Measurements from ENCODE around the gene MEIOB.
"Not testable (repeated sequence)": the region's sequence is repeated elsewhere in the genome, so short reads cannot be mapped to it uniquely, and the experiment has no call there.

The MEIOB gene

GRCh38 chr16:1907226-1907860 lies 35.4 kb upstream of the MEIOB start:
- DNase-seq (ENCODE audit: low read depth, low spot score): no peak

GRCh38 chr16:1906846-1907165 lies 34.8 kb upstream of the MEIOB start:
- no peak for DNase-seq (ENCODE audit: low read depth, low spot score)

GRCh38 chr16:1906055-1906845 lies 34.3 kb upstream of the MEIOB start:
- no peak for DNase-seq (ENCODE audit: low read depth, low spot score)

- no peak for DNase-seq (ENCODE audit: low read depth, low spot score)
Observed at GRCh38 chr16:1903845-1904840, 32.2 kb upstream of the MEIOB start.

GRCh38 chr16:1903220-1903574 lies 31.2 kb upstream of the MEIOB start:
- DNase-seq (ENCODE audit: low read depth, low spot score): no peak

GRCh38 chr16:1902547-1903219 lies 30.7 kb upstream of the MEIOB start:
- DNase-seq (ENCODE audit: low read depth, low spot score): no peak

GRCh38 chr16:1900452-1900774 lies 28.4 kb upstream of the MEIOB start:
- no peak for DNase-seq (ENCODE audit: low read depth, low spot score)

GRCh38 chr16:1899641-1900451 lies 27.9 kb upstream of the MEIOB start:
- DNase-seq (ENCODE audit: low read depth, low spot score): no peak

GRCh38 chr16:1897692-1898091 lies 25.7 kb upstream of the MEIOB start:
- DNase-seq (ENCODE audit: low read depth, low spot score): not testable (repeated sequence)

- DNase-seq (ENCODE audit: low read depth, low spot score): no peak
Observed at GRCh38 chr16:1895949-1896675, 24.1 kb upstream of the MEIOB start.

GRCh38 chr16:1895068-1895467 lies 23.1 kb upstream of the MEIOB start:
- DNase-seq (ENCODE audit: low read depth, low spot score): no peak

GRCh38 chr16:1890708-1891050 lies 18.7 kb upstream of the MEIOB start:
- DNase-seq (ENCODE audit: low read depth, low spot score): no peak

GRCh38 chr16:1890024-1890707 lies 18.2 kb upstream of the MEIOB start:
- DNase-seq (ENCODE audit: low read depth, low spot score): no peak

GRCh38 chr16:1887711-1888354 lies 15.9 kb upstream of the MEIOB start:
- no peak for DNase-seq (ENCODE audit: low read depth, low spot score)

GRCh38 chr16:1884889-1885288 lies 12.9 kb upstream of the MEIOB start:
- no peak for DNase-seq (ENCODE audit: low read depth, low spot score)

- no peak for DNase-seq (ENCODE audit: low read depth, low spot score)
Observed at GRCh38 chr16:1884155-1884760, 12.3 kb upstream of the MEIOB start.

GRCh38 chr16:1881172-1881571 lies 9.2 kb upstream of the MEIOB start:
- not testable (repeated sequence) for DNase-seq (ENCODE audit: low read depth, low spot score)

- no peak for DNase-seq (ENCODE audit: low read depth, low spot score)
Observed at GRCh38 chr16:1879477-1879876, 7.5 kb upstream of the MEIOB start.

GRCh38 chr16:1878256-1878655 lies 6.3 kb upstream of the MEIOB start:
- DNase-seq (ENCODE audit: low read depth, low spot score): no peak
